IMR-90 (cell line): ENCODE data around the gene ZNF407.

Experiments used
- MAZ ChIP-seq: IDR thresholded peaks from 2 replicates; pipeline ENCODE4 v1.6.1; 2012; ENCODE audit warnings: low read depth, mild to moderate bottlenecking, low read length, improper control_type of control experiment, moderate library complexity, borderline replicate concordance
- POLR2A ChIP-seq: IDR thresholded peaks from 2 replicates; pipeline ENCODE4 v1.6.1; 2012; ENCODE audit warnings: mild to moderate bottlenecking, low read depth, low read length
- RCOR1 ChIP-seq: IDR thresholded peaks from 2 replicates; pipeline ENCODE4 v1.6.1; 2012; ENCODE audit warnings: mild to moderate bottlenecking, low read length, improper control_type of control experiment; ENCODE audit not compliant: insufficient replicate concordance
- SMC3 ChIP-seq: fragments of 150-350 bp; IDR thresholded peaks from 2 replicates; pipeline ENCODE4 v1.6.1; 2016; ENCODE audit warnings: low read depth, mild to moderate bottlenecking, antibody characterized with exemption, low read length, moderate library complexity
- TF ChIP-seq, protein P1 (sequence below): conservative IDR thresholded peaks from 2 replicates; pipeline ENCODE4 v1.5.1; 2012; ENCODE audit warnings: mild to moderate bottlenecking, low read depth, low read length, improper control_type of control experiment
- TF ChIP-seq, protein P2 (sequence below): fragments of 150-350 bp; IDR thresholded peaks from 2 replicates; pipeline ENCODE4 v1.6.1; 2017; ENCODE audit warnings: mild to moderate bottlenecking, antibody characterized with exemption, low read length, low read depth

DNA sequence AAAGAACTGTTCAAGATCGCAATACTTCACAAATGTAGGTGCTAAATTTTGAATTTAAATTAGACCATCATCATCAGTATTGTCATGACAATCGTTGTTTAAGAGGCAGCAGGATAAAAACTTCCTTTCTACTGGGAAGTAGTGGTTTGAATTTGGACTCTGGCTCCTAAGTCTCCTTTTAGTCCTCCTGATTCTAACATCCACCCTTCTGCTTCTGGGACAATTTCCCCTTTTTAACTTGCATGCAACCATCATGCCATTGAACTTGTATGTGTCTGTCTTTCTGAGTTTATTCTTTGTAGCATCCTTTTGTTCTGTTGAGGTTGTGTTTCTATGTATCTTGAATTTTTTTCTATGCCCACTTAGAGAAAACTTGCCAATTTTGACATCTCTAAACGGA is 361.5 kb downstream of the ZNF407 start:
- TF ChIP-seq POLR2A = no peak
- TF ChIP-seq, protein P1, sequence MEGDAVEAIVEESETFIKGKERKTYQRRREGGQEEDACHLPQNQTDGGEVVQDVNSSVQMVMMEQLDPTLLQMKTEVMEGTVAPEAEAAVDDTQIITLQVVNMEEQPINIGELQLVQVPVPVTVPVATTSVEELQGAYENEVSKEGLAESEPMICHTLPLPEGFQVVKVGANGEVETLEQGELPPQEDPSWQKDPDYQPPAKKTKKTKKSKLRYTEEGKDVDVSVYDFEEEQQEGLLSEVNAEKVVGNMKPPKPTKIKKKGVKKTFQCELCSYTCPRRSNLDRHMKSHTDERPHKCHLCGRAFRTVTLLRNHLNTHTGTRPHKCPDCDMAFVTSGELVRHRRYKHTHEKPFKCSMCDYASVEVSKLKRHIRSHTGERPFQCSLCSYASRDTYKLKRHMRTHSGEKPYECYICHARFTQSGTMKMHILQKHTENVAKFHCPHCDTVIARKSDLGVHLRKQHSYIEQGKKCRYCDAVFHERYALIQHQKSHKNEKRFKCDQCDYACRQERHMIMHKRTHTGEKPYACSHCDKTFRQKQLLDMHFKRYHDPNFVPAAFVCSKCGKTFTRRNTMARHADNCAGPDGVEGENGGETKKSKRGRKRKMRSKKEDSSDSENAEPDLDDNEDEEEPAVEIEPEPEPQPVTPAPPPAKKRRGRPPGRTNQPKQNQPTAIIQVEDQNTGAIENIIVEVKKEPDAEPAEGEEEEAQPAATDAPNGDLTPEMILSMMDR = no peak
- TF ChIP-seq SMC3 = no peak
- TF ChIP-seq, protein P2, sequence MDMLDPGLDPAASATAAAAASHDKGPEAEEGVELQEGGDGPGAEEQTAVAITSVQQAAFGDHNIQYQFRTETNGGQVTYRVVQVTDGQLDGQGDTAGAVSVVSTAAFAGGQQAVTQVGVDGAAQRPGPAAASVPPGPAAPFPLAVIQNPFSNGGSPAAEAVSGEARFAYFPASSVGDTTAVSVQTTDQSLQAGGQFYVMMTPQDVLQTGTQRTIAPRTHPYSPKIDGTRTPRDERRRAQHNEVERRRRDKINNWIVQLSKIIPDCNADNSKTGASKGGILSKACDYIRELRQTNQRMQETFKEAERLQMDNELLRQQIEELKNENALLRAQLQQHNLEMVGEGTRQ = no peak
- TF ChIP-seq MAZ = no peak
- no peak for TF ChIP-seq RCOR1
